ENCODE measurements around the gene TRERF1. TPM values are rescaled to one million over a fixed set of nuclear protein-coding genes. Genes with fewer than 3 reads are reported as not detected.

The TRERF1 gene
- total RNA-seq, 4 donors from 2014 or later = 0.47 to 0.87 (median 0.50) TPM

GRCh38 chr6:42236682-42237473 lies 214.8 kb downstream of the TRERF1 start:
- Histone ChIP-seq H3K27ac (no peak overlapping the region), H3K27me3 (no peaks in the 10 kb centered on the region), H3K4me1 (no peaks in the 10 kb centered on the region), H3K4me3 (no peak overlapping the region), H3K36me3 (no peaks in the 10 kb centered on the region), H3K9me3 (no peaks in the 10 kb centered on the region)
- DNase-seq = no peak
- ATAC-seq = no peak
- in situ Hi-C loops (cut with MboI; ENCODE audit: low sequenced_read_pairs in 4 of 4) = no loop called here
- intact Hi-C loops (cut with DNase I; ENCODE audit: low total_unique reads) = no loop called here
- no peak for TF ChIP-seq CTCF (IDR thresholded peaks at IDR 0.05 in 4 of 5, conservative IDR thresholded peaks at IDR 0.05 in 1 of 5)

DNA sequence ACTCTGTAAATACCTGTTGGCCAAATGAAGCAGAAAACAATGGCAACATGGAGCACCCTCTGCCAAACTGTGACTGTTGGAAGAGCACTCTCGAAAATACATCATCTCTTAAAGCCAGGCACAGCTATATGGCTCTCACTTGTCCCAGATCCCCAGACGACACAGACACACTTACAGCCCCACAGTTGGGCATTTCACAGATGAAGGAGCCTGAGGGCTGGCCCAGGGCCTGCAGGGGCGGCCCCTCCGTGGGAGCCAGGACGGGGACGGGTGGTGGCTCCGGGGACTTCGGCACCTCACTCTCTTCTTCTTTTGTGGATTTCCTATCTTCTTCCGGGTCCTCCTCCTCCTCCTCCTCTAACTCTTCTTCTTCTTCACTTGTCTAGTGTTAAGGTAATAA lies 215.7 kb downstream of the TRERF1 start:
- Histone ChIP-seq H3K27me3 (no peaks in the 10 kb centered on the region), H3K4me1 (no peaks in the 10 kb centered on the region), H3K4me3 (no peak overlapping the region), H3K27ac (no peak overlapping the region), H3K36me3 (no peaks in the 10 kb centered on the region), H3K9me3 (no peaks in the 10 kb centered on the region)
- intact Hi-C loops (cut with DNase I; ENCODE audit: low total_unique reads) = no loop called here
- ATAC-seq (no peak), DNase-seq (no peak)
- TF ChIP-seq CTCF (IDR thresholded peaks at IDR 0.05 in 4 of 5, conservative IDR thresholded peaks at IDR 0.05 in 1 of 5) (no peak), POLR2A (IDR thresholded peaks at IDR 0.05) (no peak)
- in situ Hi-C loops (cut with MboI; ENCODE audit: low sequenced_read_pairs in 4 of 4) = no loop called here

DNA sequence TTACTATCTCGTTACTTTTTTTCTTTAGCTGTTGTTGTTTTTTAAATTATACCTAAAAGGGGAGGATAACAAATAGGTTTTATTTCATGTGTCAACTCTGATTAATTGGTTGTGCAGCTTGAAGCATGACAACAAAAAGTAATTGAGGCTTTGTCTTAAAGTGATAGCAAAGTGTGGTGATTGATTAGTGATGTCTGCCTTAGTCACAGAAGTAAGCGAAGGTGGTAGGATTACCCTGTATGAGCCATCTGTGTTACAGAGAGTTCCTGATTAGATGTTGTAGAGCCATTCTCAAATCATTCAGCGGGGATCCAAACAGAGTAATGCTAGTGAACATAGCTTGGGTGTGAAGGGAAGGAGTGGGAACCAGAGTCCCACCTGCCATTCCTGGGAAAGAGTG lies 219.7 kb downstream of the TRERF1 start:
- no peaks in the 10 kb centered on the region for H3K4me1 ChIP-seq

DNA sequence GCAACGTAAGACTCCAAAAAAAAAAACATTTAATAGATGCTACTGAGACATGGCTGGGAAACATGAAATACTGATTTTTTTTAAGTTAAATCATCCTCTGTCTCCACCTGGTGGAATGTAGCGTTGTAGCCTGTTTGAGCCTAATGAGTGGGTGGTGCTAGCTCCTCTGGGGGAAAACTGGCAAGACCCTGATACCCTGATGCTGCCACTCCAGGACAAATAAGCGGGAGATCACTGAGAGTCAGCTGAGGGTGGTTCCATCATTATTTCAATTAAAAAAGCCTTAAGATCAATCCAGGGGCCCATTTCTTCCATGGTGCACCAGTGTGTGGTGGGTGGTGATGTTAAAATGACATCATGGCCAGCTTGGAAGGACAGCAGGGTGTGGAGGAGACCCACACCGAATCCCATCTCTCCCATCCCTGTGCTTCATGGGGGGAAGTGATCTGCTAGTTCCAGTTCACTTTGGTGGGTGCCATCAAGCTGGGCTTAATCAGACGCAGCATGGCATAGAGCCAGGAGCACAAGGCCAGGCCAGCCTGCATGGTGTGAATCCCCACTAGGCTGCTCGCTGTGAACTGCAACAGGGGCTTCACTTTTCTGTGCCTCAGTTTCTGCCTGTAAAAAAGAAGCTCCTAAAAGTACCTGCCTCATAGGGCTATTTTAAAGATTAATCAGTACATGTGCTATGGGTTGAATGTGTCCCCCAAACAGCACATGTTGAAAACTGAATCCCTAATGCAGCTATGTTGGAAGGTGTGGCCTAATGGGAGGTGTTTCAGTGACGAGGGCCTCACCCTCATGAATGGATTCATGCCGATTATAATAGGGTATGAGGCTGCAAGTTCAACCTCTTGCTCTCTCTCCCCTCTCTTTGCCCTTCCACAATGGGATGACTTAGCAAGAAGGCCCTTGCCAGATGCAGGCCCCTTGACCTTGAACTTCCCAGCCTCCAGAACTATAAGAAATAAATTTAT lies 221.1 kb downstream of the TRERF1 start:
- DNase-seq (no peak), ATAC-seq (no peak)
- intact Hi-C loops (cut with DNase I; ENCODE audit: low total_unique reads) = no loop called here
- no peak overlapping the region for H3K4me3 ChIP-seq
- in situ Hi-C loops (cut with MboI; ENCODE audit: low sequenced_read_pairs in 4 of 4) = no loop called here
- H3K36me3 ChIP-seq = no peaks in the 10 kb centered on the region
- H3K9me3 ChIP-seq = no peaks in the 10 kb centered on the region
- H3K27me3 ChIP-seq = no peaks in the 10 kb centered on the region
- no peak overlapping the region for H3K27ac ChIP-seq
- TF ChIP-seq POLR2A (IDR thresholded peaks at IDR 0.05) = no peak
- H3K4me1 ChIP-seq = no peaks in the 10 kb centered on the region

More for the DNA sequence above, 219.7 kb downstream of the TRERF1 start:
- TF ChIP-seq CTCF (IDR thresholded peaks at IDR 0.05 in 4 of 5, conservative IDR thresholded peaks at IDR 0.05 in 1 of 5) = no peak
- TF ChIP-seq POLR2A (IDR thresholded peaks at IDR 0.05) = no peak
- ATAC-seq (no peak), DNase-seq (no peak)
- in situ Hi-C loops (cut with MboI; ENCODE audit: low sequenced_read_pairs in 4 of 4) = no loop called here
- no peaks in the 10 kb centered on the region for H3K27me3 ChIP-seq
- intact Hi-C loops (cut with DNase I; ENCODE audit: low total_unique reads) = no loop called here
- no peaks in the 10 kb centered on the region for H3K9me3 ChIP-seq
- H3K27ac ChIP-seq = no peak overlapping the region
- H3K4me3 ChIP-seq = no peak overlapping the region
- H3K36me3 ChIP-seq = no peaks in the 10 kb centered on the region

Data from gastrocnemius medialis (tissue), 4 donors.